BLaER1 treated with 17β-estradiol and CSF1 and Interleukin-3, amounts not matched to agents 10 nM and 100 nM (cell line): ENCODE measurements around the gene AVPR1B.

Source experiments
- H3K27ac ChIP-seq, 11 experiments: shearing (Covaris generic); formaldehyde crosslinking; 2 replicates each; pipeline ENCODE4 v1.8.1; 2022
- H3K27me3 ChIP-seq, 11 experiments: shearing (Covaris generic); formaldehyde crosslinking; 2 replicates each; pipeline ENCODE4 v1.8.1; 2022
- H3K36me3 ChIP-seq, 11 experiments: shearing (Covaris generic); formaldehyde crosslinking; 2 replicates each; pipeline ENCODE4 v1.8.1; 2022
- H3K4me1 ChIP-seq, 10 experiments: shearing (Covaris generic); formaldehyde crosslinking; 2 replicates each; pipeline ENCODE4 v1.8.1; 2022
- H3K4me2 ChIP-seq, 11 experiments: shearing (Covaris generic); formaldehyde crosslinking; 2 replicates each; pipeline ENCODE4 v1.8.1; 2022
- H3K4me3 ChIP-seq, 10 experiments: shearing (Covaris generic); formaldehyde crosslinking; 2 replicates each; pipeline ENCODE4 v1.8.1; 2022
- H3K9ac ChIP-seq, 11 experiments: shearing (Covaris generic); formaldehyde crosslinking; 2 replicates each; pipeline ENCODE4 v1.8.1; 2022
- H3K9me3 ChIP-seq, 11 experiments: shearing (Covaris generic); formaldehyde crosslinking; replicated peaks in 1 of 11; 2 replicates each; pipeline ENCODE4 v1.8.1; 2022
- H4K20me1 ChIP-seq, 11 experiments: shearing (Covaris generic); formaldehyde crosslinking; 2 replicates each; pipeline ENCODE4 v1.8.1; 2022
- Cebpa-rat ChIP-seq, 11 experiments: shearing (Covaris generic); IDR thresholded peaks; 2 replicates each; pipeline ENCODE4 v1.8.1; 2022

The AVPR1B gene

DNA sequence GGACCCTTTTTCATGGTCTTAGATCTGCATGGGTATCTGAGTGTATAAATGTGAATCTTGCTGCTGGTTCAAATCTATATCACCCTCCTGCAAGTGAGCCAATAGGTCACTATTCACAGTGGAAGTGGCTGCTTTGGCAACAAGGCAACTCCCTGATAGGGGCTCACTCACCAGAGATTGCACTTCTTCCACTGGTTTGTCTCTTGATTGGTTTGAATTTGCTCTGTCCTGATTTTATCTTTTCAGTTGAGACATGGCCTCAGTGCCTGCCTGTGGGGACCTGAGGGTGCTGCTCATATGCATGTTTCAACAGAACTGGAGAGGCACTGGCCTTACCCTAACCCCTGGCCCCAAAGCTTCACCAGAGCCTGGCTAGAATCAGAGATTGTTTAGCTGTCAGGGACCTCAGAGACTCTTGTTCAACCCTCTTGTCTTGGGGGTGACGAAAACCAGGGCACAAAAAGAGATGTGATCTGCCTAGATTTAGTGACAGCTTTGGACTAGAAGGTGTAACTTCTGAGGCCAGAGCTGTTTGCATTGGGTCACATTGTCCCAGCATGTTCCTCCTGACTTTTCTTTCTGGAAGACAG is 16.9 kb downstream of the AVPR1B start:
- Histone ChIP-seq H3K27ac (peak overlapping the region in 8 of 11 experiments; percentile 69 to 87 (median 82); a peak in 14 of 22 replicates), H3K4me2 (peak overlapping the region in 9 of 11 experiments; percentile 12 to 93 (median 87); a peak in 17 of 22 replicates), H3K4me1 (peaks cover 11 to 87% (median 74%) of the 10 kb centered on the region in 10 experiments), H3K4me3 (no peak overlapping the region), H3K27me3 (peaks cover 0 to 22% (median 0%) of the 10 kb centered on the region in 11 experiments; a peak in 2 of 22 replicates), H3K36me3 (peaks cover 0 to 29% (median 0%) of the 10 kb centered on the region in 11 experiments; a peak in 4 of 22 replicates), H3K9ac (peak overlapping the region in 4 of 11 experiments; percentile 1 to 47 (median 22); a peak in 6 of 22 replicates), H4K20me1 (no peaks in the 10 kb centered on the region), H3K9me3 (no peaks in the 10 kb centered on the region)
- TF ChIP-seq Cebpa-rat (IDR thresholded peaks at IDR 0.05), result no peak

DNA sequence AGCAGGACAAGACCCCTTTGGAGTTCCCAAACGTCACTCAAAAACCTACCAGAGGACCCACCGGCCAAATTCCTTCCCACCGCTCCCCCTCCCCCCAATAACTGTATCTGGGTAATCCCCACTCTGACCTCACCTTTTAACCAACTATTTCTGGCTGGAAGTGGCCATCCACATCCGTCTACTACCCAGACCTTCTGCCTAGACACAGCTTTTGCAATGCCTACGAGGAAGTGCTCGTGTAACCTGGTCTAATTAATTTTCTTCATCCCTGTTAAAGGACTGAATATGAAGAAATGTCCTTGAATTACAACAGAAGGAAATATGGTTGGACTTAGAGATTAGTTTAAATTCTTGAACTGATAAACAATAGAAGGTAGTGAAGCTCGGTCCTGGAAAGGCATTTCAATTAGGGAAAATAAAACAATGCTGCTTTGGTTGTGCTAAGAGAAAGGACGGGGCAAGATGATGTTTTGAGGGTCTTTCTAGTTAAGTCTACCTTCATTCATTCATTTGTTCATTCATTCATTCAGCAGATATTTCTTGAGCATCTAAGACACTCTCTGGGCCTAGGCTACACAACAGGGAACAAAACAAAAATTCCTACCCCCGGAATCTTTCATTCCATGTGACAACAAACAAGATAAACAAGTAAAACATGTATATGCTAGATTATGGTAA is 18.8 kb downstream of the AVPR1B start:
- H3K27ac ChIP-seq, result no peak overlapping the region
- no peak overlapping the region for H3K9ac ChIP-seq
- no peaks in the 10 kb centered on the region for H3K9me3 ChIP-seq
- TF ChIP-seq Cebpa-rat (IDR thresholded peaks at IDR 0.05), result no peak
- peak overlapping the region in 6 of 11 experiments; percentile 6 to 87 (median 39); a peak in 10 of 22 replicates for H3K4me2 ChIP-seq
- H3K4me3 ChIP-seq, result no peak overlapping the region
- H3K36me3 ChIP-seq, result peaks cover 0 to 29% (median 0%) of the 10 kb centered on the region in 11 experiments; a peak in 4 of 22 replicates
- H4K20me1 ChIP-seq, result no peaks in the 10 kb centered on the region
- H3K4me1 ChIP-seq, result peaks cover 16 to 73% (median 57%) of the 10 kb centered on the region in 10 experiments
- peaks cover 0 to 22% (median 0%) of the 10 kb centered on the region in 11 experiments; a peak in 2 of 22 replicates for H3K27me3 ChIP-seq

DNA sequence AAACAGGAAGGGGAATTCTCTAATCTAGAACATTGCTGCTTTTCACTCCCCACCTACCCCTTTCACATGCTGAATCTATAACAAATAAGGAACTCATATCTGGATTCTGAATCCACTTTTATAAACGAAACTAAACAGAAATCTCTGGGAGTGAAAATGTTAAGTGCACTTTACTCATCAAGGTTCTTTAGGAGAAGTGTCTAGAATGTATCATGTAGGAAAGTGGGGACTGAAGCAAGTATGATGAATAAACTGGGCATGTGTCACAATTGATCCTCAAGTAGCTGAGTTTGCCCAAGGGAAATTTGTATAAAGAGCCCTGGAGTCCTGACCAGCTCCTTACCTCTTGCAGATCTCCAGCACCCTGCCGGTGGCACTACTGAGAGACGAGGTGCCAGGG is 19.8 kb downstream of the AVPR1B start:
- Histone ChIP-seq H3K4me3 (no peak overlapping the region), H3K27ac (no peak overlapping the region), H3K4me2 (peak overlapping the region in 6 of 11 experiments; percentile 6 to 87 (median 39); a peak in 11 of 22 replicates), H3K36me3 (peaks cover 0 to 29% (median 0%) of the 10 kb centered on the region in 11 experiments; a peak in 4 of 22 replicates), H4K20me1 (no peaks in the 10 kb centered on the region), H3K9me3 (no peaks in the 10 kb centered on the region), H3K27me3 (peaks cover 0 to 22% (median 0%) of the 10 kb centered on the region in 11 experiments; a peak in 2 of 22 replicates), H3K4me1 (peaks cover 14 to 63% (median 47%) of the 10 kb centered on the region in 10 experiments), H3K9ac (no peak overlapping the region)
- no peak for TF ChIP-seq Cebpa-rat (IDR thresholded peaks at IDR 0.05)

DNA sequence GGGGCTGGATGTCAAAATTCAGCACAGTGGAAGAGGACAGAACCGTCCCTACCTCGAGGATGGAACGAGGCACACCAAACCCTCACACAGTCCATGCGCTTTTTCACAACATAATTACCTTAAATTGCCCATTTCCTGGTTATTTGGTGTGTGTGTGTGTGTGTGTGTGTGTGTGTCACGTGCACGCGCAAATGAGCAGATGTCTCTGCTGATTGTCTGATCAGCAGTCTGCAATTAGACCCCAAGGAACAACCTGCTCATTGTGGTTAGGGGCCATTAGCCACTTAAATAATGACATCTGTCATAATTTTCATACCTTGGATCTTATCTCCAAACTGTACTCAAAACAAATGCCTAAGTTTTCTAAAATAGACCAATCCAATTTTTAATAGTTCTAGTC is 23.2 kb downstream of the AVPR1B start:
- no peak overlapping the region for H3K27ac ChIP-seq
- H3K9ac ChIP-seq, result no peak overlapping the region
- peak overlapping the region in 1 of 11 experiments; percentile 4; a peak in 1 of 22 replicates for H3K4me2 ChIP-seq
- no peak for TF ChIP-seq Cebpa-rat (IDR thresholded peaks at IDR 0.05)
- H3K36me3 ChIP-seq, result peaks cover 0 to 15% (median 0%) of the 10 kb centered on the region in 11 experiments; a peak in 4 of 22 replicates
- peaks cover 0 to 14% (median 0%) of the 10 kb centered on the region in 11 experiments; a peak in 2 of 22 replicates for H3K27me3 ChIP-seq
- H3K4me3 ChIP-seq, result no peak overlapping the region
- H3K9me3 ChIP-seq, result no peaks in the 10 kb centered on the region
- no peaks in the 10 kb centered on the region for H4K20me1 ChIP-seq
- peaks cover 4 to 32% (median 18%) of the 10 kb centered on the region in 10 experiments; a peak in 15 of 20 replicates for H3K4me1 ChIP-seq

DNA sequence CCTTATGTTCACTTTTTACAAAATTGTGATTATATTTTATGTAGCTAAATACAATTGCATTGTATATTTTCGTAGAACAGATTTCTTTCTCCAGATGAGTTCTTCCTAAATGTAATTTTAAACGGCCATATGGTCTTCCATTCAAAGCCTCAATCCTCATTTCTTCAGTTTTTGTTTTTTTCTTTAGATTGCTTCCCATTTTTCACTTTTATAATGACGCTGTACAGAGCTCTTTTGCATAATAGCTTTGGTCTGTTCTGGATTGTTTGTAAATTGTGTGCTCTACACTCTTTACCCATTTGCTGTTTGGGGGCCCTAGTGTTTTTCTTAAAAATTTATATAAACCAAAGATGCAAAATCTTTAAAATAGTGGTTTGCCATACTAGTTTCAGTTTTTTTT is 27.8 kb downstream of the AVPR1B start:
- no peaks in the 10 kb centered on the region for H4K20me1 ChIP-seq
- peaks cover under 1 to 26% (median 13%) of the 10 kb centered on the region in 10 experiments; a peak in 14 of 20 replicates for H3K4me1 ChIP-seq
- no peaks in the 10 kb centered on the region for H3K9me3 ChIP-seq
- H3K4me2 ChIP-seq, result no peak overlapping the region; a peak in 1 of 22 replicates
- TF ChIP-seq Cebpa-rat (IDR thresholded peaks at IDR 0.05), result no peak
- no peaks in the 10 kb centered on the region for H3K27me3 ChIP-seq
- no peaks in the 10 kb centered on the region for H3K36me3 ChIP-seq
- no peak overlapping the region for H3K27ac ChIP-seq
- H3K9ac ChIP-seq, result no peak overlapping the region
- no peak overlapping the region for H3K4me3 ChIP-seq

DNA sequence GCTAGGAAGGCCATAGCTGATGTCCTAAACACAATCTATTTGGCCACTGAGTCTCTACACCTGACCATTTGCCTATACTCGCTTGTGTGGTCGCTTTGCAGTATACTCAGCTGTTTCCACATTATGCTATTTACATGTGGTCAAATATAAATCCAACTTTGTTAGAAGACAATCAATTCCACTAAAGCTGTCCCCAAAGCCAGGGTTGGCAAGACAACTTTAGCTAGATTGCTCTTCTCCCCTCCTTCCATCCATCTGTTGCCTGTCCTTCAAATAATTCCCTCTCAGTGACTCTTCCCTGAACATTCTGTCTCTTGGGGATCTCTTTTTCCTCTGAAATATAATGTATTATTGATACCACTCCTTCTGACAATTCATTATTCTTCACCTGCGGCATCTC is 30.1 kb downstream of the AVPR1B start:
- TF ChIP-seq Cebpa-rat (IDR thresholded peaks at IDR 0.05), result no peak
- Histone ChIP-seq H3K4me3 (no peak overlapping the region), H3K36me3 (no peaks in the 10 kb centered on the region), H3K9me3 (no peaks in the 10 kb centered on the region), H3K4me1 (peaks cover 22 to 48% (median 36%) of the 10 kb centered on the region in 10 experiments), H4K20me1 (no peaks in the 10 kb centered on the region), H3K9ac (no peak overlapping the region), H3K27me3 (no peaks in the 10 kb centered on the region), H3K27ac (no peak overlapping the region), H3K4me2 (peak overlapping the region in 1 of 11 experiments; percentile 70; a peak in 1 of 22 replicates)

DNA sequence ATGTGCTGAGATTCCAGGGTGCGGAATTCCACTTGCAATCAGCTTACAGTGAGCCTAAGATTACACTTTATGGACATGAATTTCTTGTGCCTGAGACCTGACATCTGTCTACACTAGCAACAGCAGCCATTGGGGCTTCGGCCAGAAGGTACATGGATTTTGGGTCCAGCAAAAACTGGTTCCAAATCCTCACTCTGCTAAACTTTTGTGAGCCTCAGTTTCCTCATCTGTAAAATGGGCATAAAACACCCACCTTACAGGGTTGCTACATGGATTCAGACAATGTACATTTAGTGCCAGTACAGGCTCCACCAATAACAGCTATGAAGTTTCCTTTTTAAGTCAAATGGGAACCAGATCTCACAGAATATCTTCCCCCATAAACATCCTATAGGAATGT is 33.4 kb downstream of the AVPR1B start:
- Histone ChIP-seq H3K4me3 (peak overlapping the region in 3 of 10 experiments; percentile 13 to 42 (median 23); a peak in 5 of 20 replicates), H3K27ac (peak overlapping the region in 9 of 11 experiments; percentile 58 to 83 (median 72); a peak in 17 of 22 replicates), H3K36me3 (no peaks in the 10 kb centered on the region), H3K27me3 (no peaks in the 10 kb centered on the region), H3K9ac (peak overlapping the region in 8 of 11 experiments; percentile 20 to 69 (median 56); a peak in 12 of 22 replicates), H3K4me1 (peaks cover 41 to 81% (median 65%) of the 10 kb centered on the region in 10 experiments), H3K4me2 (peak overlapping the region; percentile 23 to 81 (median 68); a peak in 20 of 22 replicates), H4K20me1 (no peaks in the 10 kb centered on the region), H3K9me3 (no peaks in the 10 kb centered on the region)
- TF ChIP-seq Cebpa-rat (IDR thresholded peaks at IDR 0.05), result no peak

DNA sequence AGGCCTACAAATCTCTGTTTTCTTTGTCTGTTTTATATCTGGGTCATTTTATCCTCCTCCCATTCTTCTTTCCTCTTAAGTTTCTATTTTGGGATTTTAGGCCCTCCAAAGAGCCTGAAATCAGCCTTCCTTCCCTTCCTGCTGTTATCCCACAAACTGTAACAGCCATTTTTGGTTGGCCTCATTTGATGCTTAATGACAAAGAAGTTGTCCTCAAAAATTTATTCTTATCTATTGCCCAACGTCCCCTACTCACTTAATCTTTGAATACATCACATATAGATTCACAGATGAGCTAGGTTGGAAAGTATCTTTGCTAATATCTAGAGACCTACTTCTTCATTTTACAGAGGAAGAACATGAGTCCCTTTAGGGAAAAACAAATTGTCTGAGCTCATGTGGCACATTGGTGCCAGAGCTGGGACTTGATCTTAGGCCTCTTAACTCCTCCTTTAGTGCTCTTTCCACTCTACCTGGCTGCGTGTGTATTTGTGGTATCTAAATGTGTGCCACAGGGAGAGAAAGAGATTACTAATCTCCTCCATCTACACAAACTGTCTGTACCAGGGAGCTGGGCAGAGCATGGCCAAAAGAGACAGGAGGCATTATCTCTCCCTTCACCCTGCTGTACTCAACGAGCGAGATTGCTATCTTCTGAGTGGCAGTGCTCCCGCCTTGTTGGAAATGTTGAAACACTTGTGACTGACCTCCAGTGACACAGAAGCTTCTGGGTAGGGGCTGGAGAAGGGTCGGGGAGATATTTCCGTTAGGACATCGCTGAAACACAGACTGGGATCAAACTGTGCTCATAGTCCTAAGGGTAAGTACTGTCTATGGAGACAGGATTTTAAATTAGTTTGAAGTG is 34.1 kb downstream of the AVPR1B start:
- peak overlapping the region in 3 of 10 experiments; percentile 13 to 42 (median 23); a peak in 5 of 20 replicates for H3K4me3 ChIP-seq
- no peaks in the 10 kb centered on the region for H3K27me3 ChIP-seq
- H3K4me1 ChIP-seq, result peaks cover 43 to 88% (median 66%) of the 10 kb centered on the region in 10 experiments
- TF ChIP-seq Cebpa-rat (IDR thresholded peaks at IDR 0.05), result peak in 2 of 11 experiments; percentile 13 to 35; a peak in 1 of 22 replicates
- H3K9me3 ChIP-seq, result no peaks in the 10 kb centered on the region
- H3K9ac ChIP-seq, result peak overlapping the region in 9 of 11 experiments; percentile 20 to 69 (median 52); a peak in 17 of 22 replicates
- H3K27ac ChIP-seq, result peak overlapping the region in 10 of 11 experiments; percentile 8 to 83 (median 68); a peak in 18 of 22 replicates
- no peaks in the 10 kb centered on the region for H3K36me3 ChIP-seq
- H3K4me2 ChIP-seq, result peak overlapping the region; percentile 43 to 81 (median 68); a peak in 21 of 22 replicates
- H4K20me1 ChIP-seq, result no peaks in the 10 kb centered on the region
